Naive B cell (primary cell): ENCODE results near the gene SMCO1. TPM values are rescaled to one million over a fixed set of nuclear protein-coding genes. Genes with fewer than 3 reads are reported as not detected.
A peak's percentile ranks its signal among the peaks of the same experiment; 100 is the strongest.
"Not testable (repeated sequence)": the region's sequence is repeated elsewhere in the genome, so short reads cannot be mapped to it uniquely, and the experiment has no call there.

ENCODE experiments used
- ATAC-seq, 2 donors: fragments of 150-1000 bp; cut with Tn5 transposase; 2 replicates each; pipeline ENCODE4 v1.10.0; 2021; ENCODE audit warnings: low read depth in 2 of 2, mild to moderate bottlenecking in 2 of 2, moderate library complexity in 2 of 2
- DNase-seq: peaks from one replicate; pipeline ENCODE4 v3.0.0; 2022
- H3K27ac Mint-ChIP-seq, 6 donors: one replicate each; pipeline ENCODE4 v1.8.0; 2020 to 2022; ENCODE audit warnings: mild to moderate bottlenecking in 6 of 6, mixed read lengths in 6 of 6, moderate library complexity in 5 of 6, inconsistent platforms in 2 of 6
- H3K27me3 Mint-ChIP-seq, 3 donors: one replicate each; pipeline ENCODE4 v1.8.0; 2021 to 2022; ENCODE audit warnings: mixed read lengths in 3 of 3, mild to moderate bottlenecking in 1 of 3
- H3K36me3 Mint-ChIP-seq, 2 donors: one replicate each; pipeline ENCODE4 v1.8.0; 2020 to 2022; ENCODE audit warnings: mixed read lengths in 2 of 2, inconsistent platforms in 1 of 2, mild to moderate bottlenecking in 1 of 2
- H3K4me1 Mint-ChIP-seq, 3 donors: one replicate each; pipeline ENCODE4 v1.8.0; 2020 to 2022; ENCODE audit warnings: mixed read lengths in 3 of 3, inconsistent platforms in 1 of 3, mild to moderate bottlenecking in 1 of 3, moderate library complexity in 1 of 3
- H3K4me3 Mint-ChIP-seq, 8 donors: one replicate each; pipeline ENCODE4 v1.8.0; 2020 to 2022; ENCODE audit warnings: mild to moderate bottlenecking in 8 of 8, mixed read lengths in 8 of 8, moderate library complexity in 8 of 8, inconsistent platforms in 2 of 8
- H3K9me3 Mint-ChIP-seq, 7 donors: one replicate each; pipeline ENCODE4 v1.8.0; 2020 to 2022; ENCODE audit warnings: mixed read lengths in 7 of 7, mild to moderate bottlenecking in 5 of 7, inconsistent platforms in 2 of 7, moderate library complexity in 1 of 7
- polyA plus RNA-seq, 6 donors: library from polyadenylated mRNA; unstranded; fragments of 300-500 nt; fragmentation: Illumina TruSeq; gene quantifications; one replicate each; pipeline ENCODE4 v1.2.3, GENCODE V29; 2021; ENCODE audit warnings: low read depth in 6 of 6

SMCO1 gene, protein sequence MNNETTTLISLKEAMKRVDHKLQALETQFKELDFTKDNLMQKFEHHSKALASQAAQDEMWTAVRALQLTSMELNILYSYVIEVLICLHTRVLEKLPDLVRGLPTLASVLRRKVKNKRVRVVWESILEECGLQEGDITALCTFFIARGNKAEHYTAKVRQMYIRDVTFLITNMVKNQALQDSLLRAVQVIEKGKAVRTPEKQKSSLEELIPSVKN
- polyA plus RNA-seq, result not detected

- Mint-ChIP-seq H3K4me3 (no peak within 1 kb of the TSS), H3K36me3 (peaks cover 3 to 24% of the 10 kb centered on the region in 2 donors), H3K9me3 (peaks cover 12 to 61% (median 34%) of the 10 kb centered on the region in 7 donors), H3K27me3 (peaks cover 0 to 16% (median 16%) of the 10 kb centered on the region in 3 donors), H3K4me1 (no peaks in the 10 kb centered on the region), H3K27ac (peak within 1 kb of the TSS in 1 of 6 donors; percentile 85)
- DNase-seq (no peak), ATAC-seq (no peak)
These were observed at the start of gene SMCO1 for GRCh38 chr3:196514913-196515621. Gene SMCO1 (minus strand): TSS chr3:196515346. CDS start chr3:196515209, 137 bp downstream.

DNA sequence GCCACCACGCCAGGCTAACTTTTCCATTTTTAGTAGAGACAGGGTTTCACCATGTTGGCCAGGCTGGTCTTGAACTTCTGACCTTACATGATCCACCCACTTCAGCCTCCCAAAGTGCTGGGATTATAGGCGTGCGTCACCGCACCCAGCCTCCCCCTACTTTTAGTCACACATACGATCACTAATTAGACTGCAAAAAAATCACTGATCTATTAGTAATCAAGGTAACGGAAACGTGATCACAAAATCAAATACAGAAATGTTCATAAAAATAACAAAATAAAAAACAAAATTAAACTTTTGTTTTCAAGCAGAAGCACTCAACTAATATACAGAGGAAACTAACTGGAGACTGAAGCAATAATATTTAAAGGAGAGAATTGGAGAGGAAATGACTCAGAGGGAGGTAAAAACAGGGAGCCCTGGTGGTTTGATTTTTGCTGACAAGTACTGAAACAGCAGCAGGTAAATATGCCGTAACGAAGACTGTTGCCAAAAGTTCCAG is 48.6 kb upstream of the SMCO1 start:
- H3K4me1 Mint-ChIP-seq, result peaks cover 5 to 24% (median 8%) of the 10 kb centered on the region in 3 donors
- peak overlapping the region in 1 of 6 donors; percentile 42 for H3K27ac Mint-ChIP-seq
- ATAC-seq (no peak), DNase-seq (no peak)
- H3K36me3 Mint-ChIP-seq, result no peaks in the 10 kb centered on the region
- no peaks in the 10 kb centered on the region for H3K27me3 Mint-ChIP-seq
- no peaks in the 10 kb centered on the region for H3K9me3 Mint-ChIP-seq
- no peak overlapping the region for H3K4me3 Mint-ChIP-seq

GRCh38 chr3:196559826-196560225 is 44.7 kb upstream of the SMCO1 start:
- no peak overlapping the region for H3K4me3 Mint-ChIP-seq
- H3K27ac Mint-ChIP-seq, result no peak overlapping the region
- no peaks in the 10 kb centered on the region for H3K27me3 Mint-ChIP-seq
- H3K36me3 Mint-ChIP-seq, result no peaks in the 10 kb centered on the region
- no peaks in the 10 kb centered on the region for H3K9me3 Mint-ChIP-seq
- peaks cover 10 to 13% (median 11%) of the 10 kb centered on the region in 3 donors for H3K4me1 Mint-ChIP-seq
- ATAC-seq (no peak), DNase-seq (no peak)

DNA sequence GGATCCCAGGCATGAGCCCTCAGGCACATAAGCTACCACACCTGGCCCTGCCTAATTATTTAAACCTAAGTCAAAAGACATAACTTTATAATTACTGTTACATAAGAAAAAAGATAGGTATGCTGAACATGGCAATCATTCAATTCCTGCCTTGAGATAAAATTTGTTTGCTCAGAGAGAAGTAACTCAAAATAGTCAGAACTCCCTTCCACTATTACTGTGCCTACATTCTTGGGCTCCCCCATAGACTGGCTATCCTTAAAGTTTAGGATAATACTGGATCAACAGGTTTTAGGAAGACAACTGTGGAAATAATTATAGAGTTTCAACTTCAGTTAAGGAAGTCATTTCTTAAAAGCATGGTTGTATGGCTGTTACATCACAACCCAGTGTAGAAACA is 43.3 kb upstream of the SMCO1 start:
- peaks cover 19 to 22% (median 21%) of the 10 kb centered on the region in 3 donors for H3K4me1 Mint-ChIP-seq
- no peak for ATAC-seq
- no peaks in the 10 kb centered on the region for H3K27me3 Mint-ChIP-seq
- no peak for DNase-seq
- H3K4me3 Mint-ChIP-seq, result no peak overlapping the region
- H3K36me3 Mint-ChIP-seq, result no peaks in the 10 kb centered on the region
- no peaks in the 10 kb centered on the region for H3K9me3 Mint-ChIP-seq
- no peak overlapping the region for H3K27ac Mint-ChIP-seq

DNA sequence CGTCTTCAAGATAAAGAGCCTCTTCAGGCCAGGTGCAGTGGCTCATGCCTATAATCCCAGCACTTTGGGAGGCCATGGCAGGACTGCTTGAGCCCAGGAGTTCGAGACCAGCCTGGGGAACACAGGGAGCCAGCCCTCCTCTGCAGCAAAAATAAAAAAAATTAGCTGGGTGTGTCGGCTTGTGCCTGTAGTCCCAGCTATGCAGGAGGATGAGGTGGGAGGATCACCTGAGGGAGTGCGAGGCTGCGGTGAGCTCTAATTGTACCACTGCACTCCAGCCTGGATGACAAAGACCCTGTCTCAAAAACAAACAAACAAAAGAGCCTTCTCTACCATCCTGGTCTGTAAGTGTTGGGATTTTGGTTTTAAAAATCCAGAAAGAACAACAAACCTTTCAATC is 42.1 kb upstream of the SMCO1 start:
- H3K4me3 Mint-ChIP-seq, result no peak overlapping the region
- no peak for ATAC-seq
- no peak overlapping the region for H3K27ac Mint-ChIP-seq
- DNase-seq, result no peak
- H3K27me3 Mint-ChIP-seq, result no peaks in the 10 kb centered on the region
- H3K4me1 Mint-ChIP-seq, result peaks cover 19 to 23% (median 22%) of the 10 kb centered on the region in 3 donors
- H3K9me3 Mint-ChIP-seq, result no peaks in the 10 kb centered on the region
- H3K36me3 Mint-ChIP-seq, result no peaks in the 10 kb centered on the region

GRCh38 chr3:196555295-196555694 is 40.1 kb upstream of the SMCO1 start:
- peaks cover 0 to 1% (median 0%) of the 10 kb centered on the region in 7 donors for H3K9me3 Mint-ChIP-seq
- H3K4me3 Mint-ChIP-seq, result peak overlapping the region in 2 of 8 donors; percentile 20 to 40
- DNase-seq (no peak), ATAC-seq (no peak)
- peaks cover 19 to 23% (median 22%) of the 10 kb centered on the region in 3 donors for H3K4me1 Mint-ChIP-seq
- H3K27me3 Mint-ChIP-seq, result no peaks in the 10 kb centered on the region
- no peaks in the 10 kb centered on the region for H3K36me3 Mint-ChIP-seq
- H3K27ac Mint-ChIP-seq, result peak overlapping the region in 3 of 6 donors; percentile 36 to 54 (median 48)

DNA sequence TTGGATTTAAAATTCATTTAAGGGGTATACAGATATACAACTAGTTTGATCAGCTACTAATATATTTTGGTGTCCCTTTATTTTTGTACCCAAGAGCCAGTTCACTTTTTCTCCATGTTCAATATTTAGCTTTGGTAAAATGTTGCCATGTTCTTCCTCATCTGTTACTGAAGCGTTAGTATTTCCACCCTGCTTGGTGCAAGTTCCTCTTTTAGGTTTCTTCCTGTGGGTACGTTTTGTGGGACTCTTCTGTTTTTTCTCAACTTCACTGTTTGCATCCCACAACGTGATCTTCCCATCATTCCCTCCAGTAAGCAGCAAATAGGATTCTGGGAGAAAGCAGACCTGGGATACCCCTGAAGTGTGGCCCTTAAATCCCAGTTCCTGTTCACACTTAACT is 39.1 kb upstream of the SMCO1 start:
- peak overlapping the region in 5 of 6 donors; percentile 4 to 74 (median 48) for H3K27ac Mint-ChIP-seq
- no peaks in the 10 kb centered on the region for H3K36me3 Mint-ChIP-seq
- H3K9me3 Mint-ChIP-seq, result peaks cover 0 to 12% (median 5%) of the 10 kb centered on the region in 7 donors
- peak; percentile 21 for DNase-seq
- H3K4me1 Mint-ChIP-seq, result peaks cover 19 to 23% (median 22%) of the 10 kb centered on the region in 3 donors
- H3K27me3 Mint-ChIP-seq, result no peaks in the 10 kb centered on the region
- H3K4me3 Mint-ChIP-seq, result peak overlapping the region in 5 of 8 donors; percentile 30 to 70 (median 47)
- peak; percentile 74 to 75 for ATAC-seq

GRCh38 chr3:196553551-196553950 is 38.4 kb upstream of the SMCO1 start:
- peaks cover 0 to 2% of the 10 kb centered on the region in 2 donors for H3K36me3 Mint-ChIP-seq

DNA sequence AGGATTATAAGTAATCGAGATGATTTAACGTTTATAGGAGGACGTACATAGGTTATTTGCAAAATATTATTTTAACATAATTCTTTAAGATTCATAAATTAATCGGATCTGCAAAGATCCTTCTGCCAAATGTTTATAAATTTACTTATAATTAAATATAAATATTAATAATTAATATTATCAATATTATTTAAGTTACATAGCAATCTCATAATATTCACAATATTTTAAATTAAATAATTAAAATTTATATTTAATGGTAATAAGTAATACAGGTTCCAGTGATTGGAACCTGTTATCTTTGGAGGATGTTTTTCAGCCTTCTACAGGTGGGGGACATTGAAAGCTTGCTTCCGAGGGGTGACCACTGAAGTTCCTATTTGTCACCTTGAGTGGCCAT is 37.1 kb upstream of the SMCO1 start:
- ATAC-seq, result no peak
- no peak overlapping the region for H3K27ac Mint-ChIP-seq
- peaks cover 0 to 8% of the 10 kb centered on the region in 2 donors for H3K36me3 Mint-ChIP-seq
- no peak for DNase-seq
- peaks cover 5 to 23% (median 11%) of the 10 kb centered on the region in 7 donors for H3K9me3 Mint-ChIP-seq
- H3K4me3 Mint-ChIP-seq, result no peak overlapping the region
- H3K4me1 Mint-ChIP-seq, result peaks cover 19 to 23% (median 22%) of the 10 kb centered on the region in 3 donors
- H3K27me3 Mint-ChIP-seq, result no peaks in the 10 kb centered on the region

More at GRCh38 chr3:196553551-196553950, 38.4 kb upstream of the SMCO1 start:
- Mint-ChIP-seq H3K27me3 (no peaks in the 10 kb centered on the region), H3K4me3 (peak overlapping the region in 2 of 8 donors; percentile 25 to 35), H3K9me3 (peaks cover 0 to 14% (median 6%) of the 10 kb centered on the region in 7 donors), H3K27ac (peak overlapping the region in 2 of 6 donors; percentile 24 to 50), H3K4me1 (peaks cover 19 to 23% (median 22%) of the 10 kb centered on the region in 3 donors)
- ATAC-seq (no peak), DNase-seq (no peak)

- not testable (repeated sequence) for ATAC-seq, DNase-seq, H3K27me3 Mint-ChIP-seq, H3K27ac Mint-ChIP-seq, H3K36me3 Mint-ChIP-seq, H3K4me3 Mint-ChIP-seq
- Mint-ChIP-seq H3K4me1 (peaks cover 11 to 19% (median 12%) of the 10 kb centered on the region in 3 donors), H3K9me3 (peaks cover 5 to 24% (median 11%) of the 10 kb centered on the region in 7 donors)
These were observed 35.0 kb upstream of the SMCO1 start for GRCh38 chr3:196550172-196550571.

DNA sequence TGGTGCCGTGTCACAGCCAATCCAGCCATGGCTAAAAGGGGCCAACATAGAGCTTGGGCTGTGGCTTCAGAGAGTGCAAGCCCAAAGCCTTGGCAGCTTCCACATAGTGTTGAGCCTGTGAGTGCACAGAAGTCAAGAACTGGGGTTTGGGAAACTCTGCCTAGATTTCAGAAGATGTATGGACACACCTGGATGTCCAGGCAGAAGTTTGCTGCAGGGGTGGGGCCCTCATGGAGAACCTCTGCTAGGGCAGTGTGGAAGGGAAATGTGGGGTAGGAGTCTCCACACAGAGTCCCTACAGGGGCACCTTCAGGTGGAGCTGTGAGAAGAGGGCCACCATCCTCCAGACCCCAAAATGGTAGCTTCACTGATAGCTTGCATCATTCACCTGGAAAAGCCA is 34.2 kb upstream of the SMCO1 start:
- H3K4me1 Mint-ChIP-seq, DNase-seq, H3K36me3 Mint-ChIP-seq, H3K27me3 Mint-ChIP-seq, ATAC-seq, H3K4me3 Mint-ChIP-seq, H3K27ac Mint-ChIP-seq: not testable (repeated sequence)
- peaks cover 5 to 27% (median 11%) of the 10 kb centered on the region in 7 donors for H3K9me3 Mint-ChIP-seq

GRCh38 chr3:196547067-196547466 is 31.9 kb upstream of the SMCO1 start:
- Mint-ChIP-seq H3K27me3 (no peaks in the 10 kb centered on the region), H3K4me1 (no peaks in the 10 kb centered on the region), H3K27ac (no peak overlapping the region), H3K36me3 (peaks cover 0 to 8% of the 10 kb centered on the region in 2 donors), H3K4me3 (no peak overlapping the region), H3K9me3 (peaks cover 5 to 27% (median 11%) of the 10 kb centered on the region in 7 donors)
- DNase-seq, result no peak
- no peak for ATAC-seq

DNA sequence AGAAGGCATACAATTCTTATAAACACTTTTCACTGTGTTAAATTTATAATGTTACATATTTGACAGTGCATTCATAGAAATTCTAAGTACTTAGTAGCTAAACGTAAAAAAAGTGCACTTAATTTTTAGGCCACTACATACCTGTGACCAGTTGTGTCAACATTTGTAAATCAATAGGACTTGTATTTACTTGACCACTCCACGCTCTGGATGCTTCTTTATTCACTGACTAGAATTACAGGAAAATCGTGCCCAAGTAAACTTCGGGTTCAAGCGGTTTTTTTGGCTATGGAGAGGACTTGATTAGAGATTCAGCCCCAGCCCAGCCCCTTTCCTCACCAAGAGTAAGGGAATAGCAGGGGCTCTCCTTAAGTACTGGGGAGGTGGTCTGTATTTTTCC is 31.4 kb upstream of the SMCO1 start:
- H3K9me3 Mint-ChIP-seq, result peaks cover 5 to 27% (median 11%) of the 10 kb centered on the region in 7 donors
- no peak for ATAC-seq

More for the DNA sequence above, 31.4 kb upstream of the SMCO1 start:
- H3K27ac Mint-ChIP-seq, result no peak overlapping the region
- DNase-seq, result no peak
- peaks cover 0 to 8% of the 10 kb centered on the region in 2 donors for H3K36me3 Mint-ChIP-seq
- no peak overlapping the region for H3K4me3 Mint-ChIP-seq
- no peaks in the 10 kb centered on the region for H3K27me3 Mint-ChIP-seq
- no peaks in the 10 kb centered on the region for H3K4me1 Mint-ChIP-seq
